ENCODE data around the gene ETS2. TPM values are rescaled to one million over a fixed set of nuclear protein-coding genes. Genes with fewer than 3 reads are reported as not detected.

The ETS2 gene
- total RNA-seq, 1 donor from 2014 or later = 30.4 TPM

DNA sequence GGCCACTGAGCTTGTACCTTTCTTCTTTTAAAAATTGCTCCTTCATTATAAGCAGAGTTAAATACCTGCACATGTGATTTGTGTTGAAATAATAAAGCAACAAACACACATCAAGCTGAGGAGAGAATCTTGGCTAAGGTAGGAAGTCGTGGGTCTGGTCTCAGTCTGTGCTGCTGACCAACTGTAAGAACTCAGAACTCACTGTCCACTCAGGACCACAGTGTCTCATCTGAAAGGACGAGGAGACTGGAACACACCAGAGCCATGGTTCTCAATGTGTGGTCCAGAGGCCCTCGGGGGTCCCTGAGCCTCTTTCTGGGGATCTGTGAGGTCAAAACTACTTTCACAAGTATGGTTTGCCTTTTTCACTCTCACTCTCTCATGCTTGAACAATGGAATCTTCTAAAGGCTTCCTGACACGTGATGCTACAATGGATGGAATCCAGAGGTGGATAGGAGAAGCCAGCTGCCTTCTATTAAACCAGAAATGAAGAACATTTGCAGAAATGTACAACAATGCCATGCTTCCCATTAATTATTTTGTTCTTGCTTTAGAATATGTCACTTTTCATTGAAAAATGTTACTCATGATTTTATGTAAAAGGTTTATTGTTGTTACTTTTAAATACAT lies 17.3 kb upstream of the ETS2 start:
- Mint-ChIP-seq H3K36me3 (ENCODE audit: low read depth) (peaks cover 3% of the 10 kb centered on the region), H3K27ac (no peak overlapping the region), H3K27me3 (no peaks in the 10 kb centered on the region), H3K4me1 (peaks cover 9% of the 10 kb centered on the region), H3K9me3 (peaks cover 3% of the 10 kb centered on the region), H3K4me3 (no peak overlapping the region)
- intact Hi-C loops (cut with micrococcal nuclease) = no loop called here
- no peak for DNase-seq

DNA sequence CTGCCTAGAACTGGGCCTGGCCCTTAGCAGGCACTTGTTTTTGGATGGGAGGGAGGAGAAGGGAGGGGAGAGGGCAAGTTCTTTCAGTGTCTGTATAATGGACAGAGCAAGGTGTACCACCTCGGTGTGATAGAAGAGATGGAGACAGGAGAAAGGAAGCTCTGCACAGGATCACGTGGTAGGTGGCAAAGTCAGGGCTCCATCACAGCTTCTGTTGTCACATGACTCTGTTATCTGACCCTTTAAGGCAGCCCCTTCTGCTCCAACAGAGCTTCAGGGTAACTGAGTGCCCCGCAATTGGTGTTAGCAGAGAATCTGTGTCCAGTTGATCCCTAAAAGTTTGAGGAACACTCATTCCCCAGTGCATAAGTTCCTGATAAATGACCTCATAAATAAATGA lies 16.5 kb upstream of the ETS2 start:
- intact Hi-C loops (cut with micrococcal nuclease) = no loop called here
- no peak for DNase-seq
- Mint-ChIP-seq H3K4me1 (peaks cover 8% of the 10 kb centered on the region), H3K4me3 (no peak overlapping the region), H3K36me3 (ENCODE audit: low read depth) (peaks cover 1% of the 10 kb centered on the region), H3K27ac (no peak overlapping the region), H3K27me3 (no peaks in the 10 kb centered on the region), H3K9me3 (peaks cover 1% of the 10 kb centered on the region)

DNA sequence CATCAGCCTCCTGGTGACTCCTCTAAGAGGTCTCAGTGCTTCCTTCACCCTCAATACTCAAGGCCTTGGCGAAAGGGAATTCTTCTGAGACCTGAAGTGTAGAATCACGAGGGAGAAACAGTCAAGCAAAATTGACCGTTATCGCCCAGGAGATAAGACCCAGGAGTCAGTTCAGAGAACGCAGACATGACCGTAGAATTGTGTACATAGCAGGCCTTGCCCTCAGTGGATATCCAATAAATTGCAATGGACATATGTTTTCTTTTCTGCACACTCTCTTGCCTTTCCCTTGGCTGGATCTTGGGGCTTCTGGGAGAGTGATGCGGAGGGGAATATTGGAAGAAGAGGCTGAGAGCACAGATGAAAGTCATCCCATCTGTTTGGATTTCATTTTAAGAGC lies 15.7 kb upstream of the ETS2 start:
- intact Hi-C loops (cut with micrococcal nuclease) = no loop called here
- no peak for DNase-seq
- Mint-ChIP-seq H3K27ac (no peak overlapping the region), H3K27me3 (no peaks in the 10 kb centered on the region), H3K4me1 (peaks cover 7% of the 10 kb centered on the region), H3K9me3 (no peaks in the 10 kb centered on the region), H3K4me3 (no peak overlapping the region), H3K36me3 (ENCODE audit: low read depth) (no peaks in the 10 kb centered on the region)

DNA sequence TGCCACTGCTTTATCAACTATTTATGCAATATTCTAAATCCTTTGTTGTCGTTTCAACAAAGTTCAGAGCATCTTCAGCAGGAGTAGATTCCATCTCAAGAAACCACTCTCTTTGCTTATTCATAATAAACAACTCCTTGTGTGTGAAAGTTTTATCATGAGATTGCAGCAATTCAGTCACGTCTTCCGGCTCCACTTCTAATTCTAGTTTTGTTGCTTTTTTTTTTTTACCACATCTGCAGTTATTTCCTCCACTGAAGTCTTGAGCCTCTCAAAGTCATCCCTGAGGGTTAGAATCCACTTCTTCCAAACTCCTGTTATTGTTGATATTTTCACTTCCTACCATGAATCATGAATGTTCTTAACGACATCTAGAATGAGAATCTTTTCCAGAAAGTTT lies 14.8 kb upstream of the ETS2 start:
- H3K36me3 Mint-ChIP-seq (ENCODE audit: low read depth) = no peaks in the 10 kb centered on the region
- H3K27ac Mint-ChIP-seq = no peak overlapping the region
- intact Hi-C loops (cut with micrococcal nuclease) = no loop called here
- H3K4me3 Mint-ChIP-seq = no peak overlapping the region
- H3K4me1 Mint-ChIP-seq = peaks cover 7% of the 10 kb centered on the region
- H3K9me3 Mint-ChIP-seq = no peaks in the 10 kb centered on the region
- DNase-seq = no peak
- H3K27me3 Mint-ChIP-seq = no peaks in the 10 kb centered on the region

DNA sequence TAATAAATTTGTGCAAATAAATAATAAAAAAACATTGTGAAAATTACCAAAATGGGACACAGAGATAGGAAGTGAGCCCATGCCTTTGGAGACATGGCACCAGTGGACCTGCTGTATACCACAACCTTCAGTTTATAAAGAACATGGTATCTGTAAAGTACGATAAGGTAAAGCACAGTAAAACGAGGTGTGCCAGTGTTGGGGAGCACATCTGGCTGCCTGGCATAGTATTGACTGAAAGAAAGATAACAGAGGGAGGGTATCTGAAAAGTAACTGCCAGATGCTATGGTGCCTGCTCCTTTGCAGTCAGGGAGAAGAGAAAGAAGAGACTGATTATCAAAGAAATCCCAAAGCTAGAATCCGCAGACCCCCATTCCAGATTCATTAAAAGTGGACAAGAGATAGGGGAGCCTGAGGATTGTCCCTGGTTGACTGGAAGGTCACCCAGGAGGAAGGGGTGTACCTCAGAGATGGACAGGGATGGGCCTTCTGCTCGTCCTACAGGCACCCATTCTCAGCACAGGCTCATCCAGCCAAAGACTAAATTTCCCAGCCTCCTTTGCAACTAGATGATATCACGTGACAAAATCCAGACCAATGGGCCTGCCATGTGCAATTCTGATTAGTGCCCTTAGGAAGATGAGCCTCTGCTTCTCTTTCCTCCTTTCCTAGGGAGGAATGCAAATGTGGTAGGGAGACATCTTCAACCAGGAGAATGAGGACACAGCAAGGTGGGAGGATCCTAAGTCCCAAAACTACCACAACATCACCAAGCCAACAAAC lies 12.9 kb upstream of the ETS2 start:
- DNase-seq = no peak
- H3K36me3 Mint-ChIP-seq (ENCODE audit: low read depth) = no peaks in the 10 kb centered on the region
- no peak overlapping the region for H3K4me3 Mint-ChIP-seq
- H3K4me1 Mint-ChIP-seq = peaks cover 5% of the 10 kb centered on the region
- intact Hi-C loops (cut with micrococcal nuclease) = no loop called here
- no peaks in the 10 kb centered on the region for H3K9me3 Mint-ChIP-seq
- no peak overlapping the region for H3K27ac Mint-ChIP-seq
- H3K27me3 Mint-ChIP-seq = no peaks in the 10 kb centered on the region

DNA sequence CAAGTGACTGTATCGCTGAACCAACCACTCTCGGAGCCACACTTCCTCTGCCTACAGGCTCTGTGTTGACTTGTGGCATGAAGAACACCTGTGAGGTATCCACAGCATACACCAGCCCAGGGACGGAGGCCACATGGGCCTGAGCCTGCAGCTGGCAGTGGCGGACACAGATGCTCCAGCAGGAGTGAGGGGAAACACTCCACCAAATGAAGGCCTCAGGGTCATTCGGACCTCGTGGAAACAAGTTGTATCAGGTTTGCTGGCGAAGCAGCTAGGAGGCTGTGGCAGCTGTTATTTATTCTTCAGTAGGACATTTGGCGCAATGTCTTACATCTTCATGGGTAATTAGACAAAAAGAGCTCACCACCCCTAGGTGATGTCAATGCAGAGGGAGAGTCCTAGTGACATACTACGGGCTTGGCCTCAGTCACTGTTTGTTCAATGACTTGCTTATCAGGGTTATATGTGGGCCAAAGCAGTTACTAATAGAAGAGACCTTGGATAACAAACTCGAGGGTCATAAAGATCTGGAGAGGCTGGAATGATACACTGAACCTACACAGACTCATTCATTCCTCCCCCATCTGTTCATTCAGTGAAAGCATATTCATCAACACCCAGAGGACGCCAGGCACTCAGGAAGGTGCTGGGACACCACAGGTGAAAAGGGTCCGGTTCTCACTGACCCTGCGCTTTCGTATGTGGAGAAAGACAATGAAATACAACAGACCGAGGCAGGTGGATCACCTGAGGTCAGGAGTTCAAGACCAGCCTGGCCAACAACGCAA lies 11.6 kb upstream of the ETS2 start:
- Mint-ChIP-seq H3K27ac (no peak overlapping the region), H3K27me3 (no peaks in the 10 kb centered on the region), H3K4me1 (peaks cover 11% of the 10 kb centered on the region), H3K4me3 (no peak overlapping the region), H3K9me3 (no peaks in the 10 kb centered on the region), H3K36me3 (ENCODE audit: low read depth) (no peaks in the 10 kb centered on the region)
- no peak for DNase-seq
- intact Hi-C loops (cut with micrococcal nuclease) = no loop called here

DNA sequence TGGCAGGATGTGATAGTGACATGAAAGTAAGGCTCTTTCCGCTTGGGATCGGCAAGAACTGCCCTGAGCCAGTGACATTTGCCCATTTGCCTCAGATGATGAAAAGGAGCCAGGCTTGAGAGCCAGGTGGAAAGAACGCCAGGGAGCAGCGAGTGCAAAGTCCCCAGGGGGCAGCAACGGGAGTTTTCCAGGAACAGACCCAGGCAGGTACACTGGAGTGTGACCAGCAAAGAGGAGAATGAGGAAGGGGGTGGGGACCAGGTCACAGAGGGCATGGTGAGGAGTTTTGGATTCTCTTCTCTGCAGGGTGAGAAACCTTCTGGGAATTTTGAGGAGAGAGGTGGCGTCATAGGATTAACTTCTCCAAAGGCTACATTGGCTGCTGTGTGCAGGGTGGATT lies 10.8 kb upstream of the ETS2 start:
- Mint-ChIP-seq H3K27ac (no peak overlapping the region), H3K36me3 (ENCODE audit: low read depth) (no peaks in the 10 kb centered on the region), H3K27me3 (no peaks in the 10 kb centered on the region), H3K9me3 (no peaks in the 10 kb centered on the region), H3K4me1 (peaks cover 11% of the 10 kb centered on the region), H3K4me3 (no peak overlapping the region)
- intact Hi-C loops (cut with micrococcal nuclease) = no loop called here
- DNase-seq = no peak

DNA sequence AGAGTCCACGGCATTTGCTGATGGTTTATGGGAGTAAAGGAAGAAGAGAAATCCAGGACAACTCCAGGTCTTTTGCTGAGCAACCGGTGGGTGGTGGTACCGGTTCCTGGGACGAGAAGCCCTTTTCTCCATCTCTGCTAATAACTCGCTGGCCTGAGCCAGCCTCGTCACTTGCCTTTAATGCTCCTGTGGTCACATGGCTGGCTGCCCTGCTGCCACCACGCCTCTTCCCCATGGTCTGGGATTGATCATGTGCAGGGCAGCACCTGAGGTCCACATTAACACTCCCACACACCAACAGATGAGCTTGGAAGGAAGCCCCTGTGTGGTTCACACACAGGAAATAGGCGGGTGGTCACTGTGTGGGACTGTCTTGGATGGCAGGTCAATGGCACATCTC lies 10.3 kb upstream of the ETS2 start:
- DNase-seq = no peak
- no peak overlapping the region for H3K4me3 Mint-ChIP-seq
- intact Hi-C loops (cut with micrococcal nuclease) = no loop called here
- H3K27me3 Mint-ChIP-seq = no peaks in the 10 kb centered on the region
- no peaks in the 10 kb centered on the region for H3K9me3 Mint-ChIP-seq
- no peaks in the 10 kb centered on the region for H3K36me3 Mint-ChIP-seq (ENCODE audit: low read depth)
- H3K27ac Mint-ChIP-seq = no peak overlapping the region
- peaks cover 11% of the 10 kb centered on the region for H3K4me1 Mint-ChIP-seq

DNA sequence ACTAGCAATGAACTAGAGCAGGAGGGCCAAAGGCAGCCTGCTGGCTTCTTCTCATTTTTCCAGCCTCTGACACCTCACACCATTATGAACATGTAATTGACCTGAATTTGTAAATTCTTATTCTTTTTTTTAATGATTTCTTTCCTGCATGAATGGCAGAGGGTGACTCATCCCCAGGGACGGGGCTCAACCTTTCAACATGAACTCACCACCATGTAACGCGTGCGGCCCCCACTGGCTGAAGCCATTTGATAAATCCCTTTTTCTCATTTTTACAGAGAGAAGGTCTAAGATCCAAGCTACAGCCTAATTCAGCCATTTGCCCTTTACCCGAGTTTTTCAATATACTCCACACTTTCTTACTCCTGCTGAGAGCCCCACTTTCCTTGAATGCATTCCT lies 9.3 kb upstream of the ETS2 start:
- no peak for DNase-seq
- no peak overlapping the region for H3K4me3 Mint-ChIP-seq
- H3K27me3 Mint-ChIP-seq = no peaks in the 10 kb centered on the region
- no peak overlapping the region for H3K27ac Mint-ChIP-seq
- intact Hi-C loops (cut with micrococcal nuclease) = no loop called here
- H3K9me3 Mint-ChIP-seq = no peaks in the 10 kb centered on the region
- peaks cover 6% of the 10 kb centered on the region for H3K4me1 Mint-ChIP-seq
- no peaks in the 10 kb centered on the region for H3K36me3 Mint-ChIP-seq (ENCODE audit: low read depth)

DNA sequence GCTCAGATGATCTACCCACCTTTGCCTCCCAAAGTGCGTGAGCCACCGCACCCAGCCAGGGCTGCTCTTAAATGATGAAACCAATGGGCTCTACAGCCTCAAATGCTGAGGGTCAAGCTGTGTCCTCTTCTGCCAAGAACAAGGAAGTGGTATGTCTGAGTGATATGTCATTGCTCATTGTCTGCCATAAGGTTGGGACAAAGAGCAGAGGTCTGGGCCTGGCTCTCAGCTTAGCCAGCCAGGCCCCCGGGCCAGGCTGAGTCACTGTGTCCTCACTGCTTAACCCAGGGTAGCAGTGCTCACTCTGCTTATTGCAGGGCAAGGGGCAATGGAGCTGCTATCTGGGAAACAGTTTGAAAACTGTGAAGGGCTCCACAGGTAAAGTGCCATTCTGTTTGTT lies 8.3 kb upstream of the ETS2 start:
- intact Hi-C loops (cut with micrococcal nuclease) = no loop called here
- DNase-seq = no peak
- no peaks in the 10 kb centered on the region for H3K27me3 Mint-ChIP-seq
- no peaks in the 10 kb centered on the region for H3K9me3 Mint-ChIP-seq
- H3K4me1 Mint-ChIP-seq = peaks cover 6% of the 10 kb centered on the region
- H3K27ac Mint-ChIP-seq = no peak overlapping the region
- no peaks in the 10 kb centered on the region for H3K36me3 Mint-ChIP-seq (ENCODE audit: low read depth)
- no peak overlapping the region for H3K4me3 Mint-ChIP-seq

DNA sequence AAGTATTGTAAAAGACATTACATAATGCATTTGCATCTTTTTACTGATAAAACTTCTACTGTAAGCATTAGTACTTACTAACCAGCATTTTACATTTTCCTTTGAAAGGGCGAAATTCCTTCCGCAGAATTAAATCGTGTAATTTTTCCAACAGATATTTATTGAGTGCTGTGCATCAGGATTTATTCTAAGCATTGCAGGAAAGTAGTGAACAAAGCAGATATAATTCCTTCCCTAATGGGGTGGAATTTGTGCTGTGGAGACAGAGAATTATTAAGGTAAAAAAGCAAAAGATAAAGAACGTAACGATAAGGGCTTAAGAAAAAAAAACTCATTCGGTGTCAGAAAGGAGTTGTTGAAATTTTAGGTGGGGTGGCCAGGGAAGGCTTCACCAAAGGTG lies 7.6 kb upstream of the ETS2 start:
- Mint-ChIP-seq H3K4me1 (peaks cover 6% of the 10 kb centered on the region), H3K36me3 (ENCODE audit: low read depth) (no peaks in the 10 kb centered on the region), H3K27ac (no peak overlapping the region), H3K9me3 (no peaks in the 10 kb centered on the region), H3K4me3 (no peak overlapping the region), H3K27me3 (peaks cover 5% of the 10 kb centered on the region)
- DNase-seq = no peak
- intact Hi-C loops (cut with micrococcal nuclease) = no loop called here

DNA sequence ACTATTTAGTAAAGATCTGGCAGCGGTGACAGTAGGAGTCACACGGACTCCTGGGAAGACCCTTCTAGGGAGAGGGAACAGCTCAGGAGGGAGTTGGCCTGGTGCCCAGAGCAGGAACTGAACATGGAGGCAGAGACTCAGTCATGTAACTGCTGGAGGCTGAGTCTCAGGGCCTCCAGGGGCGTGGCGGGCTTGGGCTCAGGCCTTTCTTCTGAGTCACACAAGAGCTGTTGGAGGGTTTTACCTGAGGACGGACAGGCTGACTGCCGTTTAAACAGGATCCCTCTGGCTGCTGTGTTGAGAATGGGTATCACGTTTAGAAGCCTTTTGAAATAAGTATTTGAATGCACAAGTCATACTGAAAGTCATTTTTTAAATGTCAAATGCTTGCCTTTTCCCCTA lies 7.2 kb upstream of the ETS2 start:
- no peaks in the 10 kb centered on the region for H3K36me3 Mint-ChIP-seq (ENCODE audit: low read depth)
- H3K4me3 Mint-ChIP-seq = no peak overlapping the region
- no peak overlapping the region for H3K27ac Mint-ChIP-seq
- no peaks in the 10 kb centered on the region for H3K9me3 Mint-ChIP-seq
- peaks cover 6% of the 10 kb centered on the region for H3K27me3 Mint-ChIP-seq
- intact Hi-C loops (cut with micrococcal nuclease) = no loop called here
- no peak for DNase-seq
- peaks cover 6% of the 10 kb centered on the region for H3K4me1 Mint-ChIP-seq

DNA sequence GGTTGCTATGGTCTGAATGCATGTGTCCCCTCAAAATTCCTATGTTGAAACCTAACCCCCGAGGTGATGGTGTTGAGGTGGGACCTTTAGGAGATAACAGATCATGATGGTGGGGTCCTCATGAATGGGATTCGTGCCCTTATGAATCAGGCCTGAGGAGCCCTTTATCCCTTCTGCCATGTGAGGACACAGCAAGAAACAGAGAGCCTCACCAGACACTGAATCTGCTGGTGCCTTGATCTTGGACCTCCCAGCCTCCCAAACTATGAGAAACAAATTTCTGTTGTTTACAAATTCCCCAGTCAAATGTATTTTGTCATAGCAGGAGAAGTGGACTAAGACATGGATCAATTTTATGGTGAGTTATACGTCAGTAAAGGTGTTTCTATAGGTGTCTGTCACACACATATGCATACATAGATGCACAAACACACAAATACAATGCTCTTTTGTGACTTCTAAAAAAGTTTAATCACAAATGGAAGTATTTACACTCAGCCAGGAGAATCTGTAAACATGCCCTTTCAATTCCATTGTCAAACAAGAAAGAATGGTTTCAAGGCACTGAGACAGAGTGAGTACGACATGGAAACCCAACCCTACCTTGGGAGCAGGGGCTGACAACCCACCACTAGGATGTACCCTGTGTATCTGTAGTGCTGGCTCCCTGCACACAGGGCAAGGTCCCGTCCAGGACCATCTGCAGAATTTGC lies 5.5 kb upstream of the ETS2 start:
- Mint-ChIP-seq H3K9me3 (no peaks in the 10 kb centered on the region), H3K36me3 (ENCODE audit: low read depth) (no peaks in the 10 kb centered on the region), H3K4me1 (peaks cover 9% of the 10 kb centered on the region), H3K27ac (no peak overlapping the region), H3K27me3 (peaks cover 6% of the 10 kb centered on the region), H3K4me3 (no peak overlapping the region)
- no peak for DNase-seq
- intact Hi-C loops (cut with micrococcal nuclease) = no loop called here
